ENCODE data around the gene FLAD1.

DNA sequence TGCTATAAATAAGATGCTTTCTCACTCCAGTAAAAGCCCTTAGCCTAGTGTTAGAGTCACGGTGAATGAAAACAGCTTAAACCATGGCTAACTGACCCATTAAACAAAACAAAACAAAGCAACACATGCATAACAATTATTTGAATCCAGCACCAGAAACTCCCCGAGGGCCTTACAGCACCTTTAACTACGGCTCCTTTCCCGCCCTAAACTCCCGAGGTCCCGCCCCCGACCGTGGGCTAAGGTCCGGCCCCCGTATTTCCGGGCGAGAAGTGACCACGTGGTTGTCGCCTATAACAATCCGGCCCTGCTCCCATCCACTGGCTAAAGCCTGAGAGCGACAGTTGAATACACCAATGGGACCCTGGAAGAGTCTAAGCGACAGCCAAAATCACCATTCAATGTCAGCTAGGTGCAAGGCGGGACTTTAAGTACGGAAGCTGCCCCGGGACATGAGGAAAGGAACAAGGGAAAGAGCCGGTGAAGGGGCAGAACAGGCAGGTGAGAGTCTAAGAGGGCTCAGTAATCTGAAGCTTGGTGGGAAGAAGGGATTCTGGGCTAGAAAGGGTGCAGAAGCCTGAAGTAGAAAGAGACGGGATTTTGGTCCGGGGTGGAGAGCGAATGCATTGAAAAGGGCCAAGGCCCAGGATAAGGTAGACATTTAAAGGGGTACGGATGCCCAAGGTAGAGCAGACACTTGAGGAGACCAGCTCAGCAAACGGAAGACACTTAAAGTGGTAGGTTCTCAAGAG, at the start of gene FLAD1:
- TF ChIP-seq, protein P1, sequence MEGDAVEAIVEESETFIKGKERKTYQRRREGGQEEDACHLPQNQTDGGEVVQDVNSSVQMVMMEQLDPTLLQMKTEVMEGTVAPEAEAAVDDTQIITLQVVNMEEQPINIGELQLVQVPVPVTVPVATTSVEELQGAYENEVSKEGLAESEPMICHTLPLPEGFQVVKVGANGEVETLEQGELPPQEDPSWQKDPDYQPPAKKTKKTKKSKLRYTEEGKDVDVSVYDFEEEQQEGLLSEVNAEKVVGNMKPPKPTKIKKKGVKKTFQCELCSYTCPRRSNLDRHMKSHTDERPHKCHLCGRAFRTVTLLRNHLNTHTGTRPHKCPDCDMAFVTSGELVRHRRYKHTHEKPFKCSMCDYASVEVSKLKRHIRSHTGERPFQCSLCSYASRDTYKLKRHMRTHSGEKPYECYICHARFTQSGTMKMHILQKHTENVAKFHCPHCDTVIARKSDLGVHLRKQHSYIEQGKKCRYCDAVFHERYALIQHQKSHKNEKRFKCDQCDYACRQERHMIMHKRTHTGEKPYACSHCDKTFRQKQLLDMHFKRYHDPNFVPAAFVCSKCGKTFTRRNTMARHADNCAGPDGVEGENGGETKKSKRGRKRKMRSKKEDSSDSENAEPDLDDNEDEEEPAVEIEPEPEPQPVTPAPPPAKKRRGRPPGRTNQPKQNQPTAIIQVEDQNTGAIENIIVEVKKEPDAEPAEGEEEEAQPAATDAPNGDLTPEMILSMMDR (IDR thresholded peaks at IDR 0.05; ENCODE audit: low read depth, low read length), result no peak
- TF ChIP-seq EZH2phosphoT487 (IDR thresholded peaks at IDR 0.05; ENCODE audit: low read depth), result no peak
